Erythroblast (primary cell): ENCODE results near the gene PHACTR3.

Source experiments
- GATA1 ChIP-seq: IDR thresholded peaks from 2 replicates; pipeline ENCODE4 v1.6.1; 2011; ENCODE audit warnings: low read depth, mild to moderate bottlenecking, control low read depth, low read length, moderate library complexity
- POLR2A ChIP-seq: IDR thresholded peaks from 2 replicates; pipeline ENCODE4 v1.6.1; 2011; ENCODE audit warnings: mild to moderate bottlenecking, low read length

DNA sequence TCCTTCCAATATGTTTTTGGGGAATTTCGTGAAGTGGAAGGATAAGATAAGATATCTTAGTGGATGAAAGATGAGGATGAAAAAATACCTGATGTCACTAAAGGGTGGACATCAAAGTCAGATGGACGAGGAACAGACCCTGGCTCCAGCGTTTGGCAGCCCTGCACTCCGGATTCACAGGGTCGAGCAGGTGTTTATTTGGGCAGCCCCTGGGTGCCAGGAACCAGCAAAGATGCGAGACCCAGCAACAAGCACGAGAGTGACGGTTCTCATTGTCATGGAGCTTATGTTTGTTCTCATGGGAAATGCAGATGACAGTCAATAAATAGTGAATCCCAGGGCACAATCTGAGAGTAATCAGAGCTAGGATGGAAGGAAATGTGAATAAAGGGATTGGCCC is 131.1 kb downstream of the PHACTR3 start:
- TF ChIP-seq POLR2A (no peak), GATA1 (no peak)
